PC-3 (cell line): Measurements from ENCODE around the gene PIK3C3. TPM values are rescaled to one million over a fixed set of nuclear protein-coding genes. Genes with fewer than 3 reads are reported as not detected.

ENCODE experiments used
- ATAC-seq: fragments of 200-7000 bp; cut with Tn5 transposase; 2 replicates; pipeline ENCODE4 v1.9.1; 2020; ENCODE audit warnings: mild to moderate bottlenecking, moderate library complexity
- BruUV-seq: library from RNA; stranded (reverse); fragments of 400-500 nt; replicated peaks from 2 replicates; lab custom pipeline; 2021; lab: Mats Ljungman, UMichigan
- CTCF ChIA-PET: fragments of 300-600 bp; sonication (Branson Sonifier 250); formaldehyde crosslinking; loops from one replicate; lab custom pipeline; 2022; ENCODE audit warnings: antibody characterized with exemption; lab: Charles Lee
- POLR2A ChIA-PET: fragments of 300-600 bp; sonication (Branson Sonifier 250); formaldehyde crosslinking; loops from one replicate; lab custom pipeline; 2022; ENCODE audit warnings: antibody characterized with exemption; ENCODE audit not compliant: unreplicated experiment; lab: Charles Lee
- DNase-seq: peaks from one replicate; pipeline ENCODE4 v3.0.0-alpha.2; 2015
- H2AFZ ChIP-seq: fragments of 300-600 bp; sonication (generic); 2 replicates; pipeline ENCODE4 v1.6.0; 2016; ENCODE audit warnings: antibody characterized with exemption, low read length
- H3F3A ChIP-seq: fragments of 300-600 bp; sonication (generic); one replicate; pipeline ENCODE4 v1.6.0; 2017; ENCODE audit warnings: antibody characterized with exemption, low read length, control low read depth, mild to moderate bottlenecking; ENCODE audit not compliant: unreplicated experiment
- H3K27ac ChIP-seq: fragments of 300-600 bp; sonication (generic); 2 replicates; pipeline ENCODE4 v1.5.1; 2016; ENCODE audit warnings: mild to moderate bottlenecking, low read length
- H3K27me3 ChIP-seq: fragments of 300-600 bp; sonication (generic); 2 replicates; pipeline ENCODE4 v1.6.1; 2016; ENCODE audit warnings: low read length, mixed read lengths
- H3K36me3 ChIP-seq: fragments of 300-600 bp; sonication (generic); 2 replicates; pipeline ENCODE4 v1.6.1; 2016; ENCODE audit warnings: low read depth, mixed run types, low read length, mixed read lengths
- H3K4me1 ChIP-seq: fragments of 300-600 bp; sonication (generic); 2 replicates; pipeline ENCODE4 v1.5.1; 2016; ENCODE audit warnings: low read length; ENCODE audit not compliant: insufficient read depth
- H3K4me2 ChIP-seq: fragments of 300-600 bp; sonication (generic); 2 replicates; pipeline ENCODE4 v1.6.0; 2016; ENCODE audit warnings: low read length
- H3K4me3 ChIP-seq: fragments of 300-600 bp; sonication (generic); 2 replicates; pipeline ENCODE4 v1.5.1; 2016; ENCODE audit warnings: mild to moderate bottlenecking, low read length, mixed read lengths
- H3K79me2 ChIP-seq: fragments of 300-600 bp; sonication (generic); 2 replicates; pipeline ENCODE4 v1.6.1; 2017; ENCODE audit warnings: low read length, mixed read lengths
- H3K9ac ChIP-seq: fragments of 300-600 bp; sonication (generic); 2 replicates; pipeline ENCODE4 v1.6.0; 2016; ENCODE audit warnings: mild to moderate bottlenecking, low read length
- H3K9me2 ChIP-seq: fragments of 300-600 bp; sonication (generic); replicated peaks from 2 replicates; pipeline ENCODE4 v1.6.1; 2016; ENCODE audit warnings: mixed run types, low read length, mixed read lengths
- H3K9me3 ChIP-seq: fragments of 300-600 bp; sonication (generic); 2 replicates; pipeline ENCODE4 v1.6.1; 2016; ENCODE audit warnings: low read length, mixed read lengths
- H4K20me1 ChIP-seq: fragments of 300-600 bp; sonication (generic); 2 replicates; pipeline ENCODE4 v1.6.1; 2016; ENCODE audit warnings: low read length, mixed read lengths
- EZH2 ChIP-seq: fragments of 300-600 bp; sonication (generic); IDR thresholded peaks from one replicate; pipeline ENCODE4 v1.6.1; 2017; ENCODE audit warnings: antibody characterized with exemption, mild to moderate bottlenecking, low read length; ENCODE audit not compliant: unreplicated experiment
- EZH2phosphoT487 ChIP-seq: fragments of 300-600 bp; sonication (generic); IDR thresholded peaks from 2 replicates; pipeline ENCODE4 v1.6.1; 2018; ENCODE audit warnings: mild to moderate bottlenecking, antibody characterized with exemption, low read length, borderline replicate concordance
- intact Hi-C: fragments of 100-400 bp; cut with micrococcal nuclease; formaldehyde crosslinking; loops from 2 replicates; pipeline ENCODE4 v1.9.0; 2023
- total RNA-seq: library from RNA; depleted of rRNA; stranded (reverse); fragments of >200 nt; gene quantifications from 2 replicates; pipeline ENCODE4 v1.2.3, GENCODE V29; 2014
- TF ChIP-seq, protein P1 (sequence below): fragments of 300-600 bp; sonication (generic); conservative IDR thresholded peaks from 2 replicates; pipeline ENCODE4 v1.5.1; 2017; ENCODE audit warnings: antibody characterized with exemption, low read depth, mild to moderate bottlenecking, low read length

The PIK3C3 gene
- total RNA-seq, 1 experiment from 2014 or later, result 25.9 TPM

DNA sequence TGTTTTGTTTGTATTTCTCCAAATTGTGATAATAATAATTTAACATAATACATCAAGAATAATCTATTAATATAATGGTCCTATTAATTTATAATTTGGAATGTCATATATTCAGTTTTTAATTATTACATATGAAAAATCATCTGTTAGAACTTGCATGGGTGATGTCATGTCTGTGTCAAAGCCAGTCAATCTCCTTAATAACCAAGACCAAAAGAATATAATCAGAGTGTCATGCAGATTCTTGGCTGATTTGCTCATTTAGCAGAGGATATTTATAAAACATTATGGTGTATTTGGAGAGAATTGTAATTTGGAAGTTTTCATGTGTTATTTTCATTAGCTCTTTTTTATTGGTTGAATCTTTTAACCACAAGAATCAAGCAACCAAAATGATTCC, 96.4 kb downstream of the PIK3C3 start:
- Histone ChIP-seq H3K27ac (no peak overlapping the region), H4K20me1 (no peaks in the 10 kb centered on the region), H2AFZ (no peak overlapping the region), H3K4me2 (no peak overlapping the region), H3K9ac (no peak overlapping the region), H3K9me3 (no peaks in the 10 kb centered on the region), H3K79me2 (no peaks in the 10 kb centered on the region), H3K4me1 (peaks cover 18% of the 10 kb centered on the region), H3K27me3 (no peaks in the 10 kb centered on the region), H3F3A (no peaks in the 10 kb centered on the region), H3K4me3 (no peak overlapping the region), H3K36me3 (no peaks in the 10 kb centered on the region), H3K9me2 (no peaks in the 10 kb centered on the region)
- ATAC-seq, result no peak
- no TSS peak for BruUV-seq
- TF ChIP-seq, protein P1, sequence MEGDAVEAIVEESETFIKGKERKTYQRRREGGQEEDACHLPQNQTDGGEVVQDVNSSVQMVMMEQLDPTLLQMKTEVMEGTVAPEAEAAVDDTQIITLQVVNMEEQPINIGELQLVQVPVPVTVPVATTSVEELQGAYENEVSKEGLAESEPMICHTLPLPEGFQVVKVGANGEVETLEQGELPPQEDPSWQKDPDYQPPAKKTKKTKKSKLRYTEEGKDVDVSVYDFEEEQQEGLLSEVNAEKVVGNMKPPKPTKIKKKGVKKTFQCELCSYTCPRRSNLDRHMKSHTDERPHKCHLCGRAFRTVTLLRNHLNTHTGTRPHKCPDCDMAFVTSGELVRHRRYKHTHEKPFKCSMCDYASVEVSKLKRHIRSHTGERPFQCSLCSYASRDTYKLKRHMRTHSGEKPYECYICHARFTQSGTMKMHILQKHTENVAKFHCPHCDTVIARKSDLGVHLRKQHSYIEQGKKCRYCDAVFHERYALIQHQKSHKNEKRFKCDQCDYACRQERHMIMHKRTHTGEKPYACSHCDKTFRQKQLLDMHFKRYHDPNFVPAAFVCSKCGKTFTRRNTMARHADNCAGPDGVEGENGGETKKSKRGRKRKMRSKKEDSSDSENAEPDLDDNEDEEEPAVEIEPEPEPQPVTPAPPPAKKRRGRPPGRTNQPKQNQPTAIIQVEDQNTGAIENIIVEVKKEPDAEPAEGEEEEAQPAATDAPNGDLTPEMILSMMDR, result no peak
- no peak for TF ChIP-seq EZH2
- no peak for TF ChIP-seq EZH2phosphoT487
- intact Hi-C loops, result loop anchor here (5.0 to 10.0 kb wide), 2 partner anchors 223 to 1221 kb away; no protein-coding TSS in a partner anchor
- DNase-seq, result no peak
- ChIA-PET POLR2A (no interaction called here), CTCF (interaction anchor here (0.6 to 1.5 kb wide), 3 partner anchors 24 to 63 kb away, joined by 3 to 4 read pairs (median 3); no protein-coding TSS in a partner anchor)

DNA sequence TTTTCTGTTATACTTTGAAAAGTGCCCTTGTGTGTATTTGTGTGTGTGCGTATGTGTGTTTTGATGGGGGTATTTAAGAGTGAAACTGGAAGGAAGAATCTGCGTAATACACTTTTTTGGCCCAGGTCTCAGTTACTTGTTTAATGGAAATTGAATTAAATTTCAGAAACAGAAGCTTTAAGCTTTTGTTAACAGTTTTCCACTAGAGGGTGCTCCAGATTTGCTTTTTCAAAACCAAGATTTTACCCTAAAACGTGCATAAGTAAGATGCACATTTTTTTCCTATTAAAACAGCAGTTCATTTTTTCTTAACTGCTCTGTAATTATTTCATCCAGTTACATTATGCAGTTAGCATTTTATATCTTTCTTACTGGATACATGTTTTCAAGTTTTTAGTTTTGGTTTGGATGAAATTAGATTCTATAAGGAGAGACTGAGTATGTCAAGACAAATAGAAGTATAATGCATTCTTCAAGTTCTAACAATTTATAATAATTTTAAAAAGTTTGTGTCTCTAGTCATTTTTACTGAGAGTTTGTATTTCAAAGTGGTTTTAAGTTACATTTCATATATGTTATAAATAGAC, 97.2 kb downstream of the PIK3C3 start:
- ChIA-PET CTCF (interaction anchor here (0.6 to 1.5 kb wide), 3 partner anchors 24 to 62 kb away, joined by 3 to 4 read pairs (median 3); no protein-coding TSS in a partner anchor), POLR2A (no interaction called here)
- Histone ChIP-seq H3K27me3 (no peaks in the 10 kb centered on the region), H3K9ac (no peak overlapping the region), H3K4me3 (no peak overlapping the region), H3K9me3 (no peaks in the 10 kb centered on the region), H4K20me1 (no peaks in the 10 kb centered on the region), H3K4me1 (peaks cover 16% of the 10 kb centered on the region), H3K9me2 (no peaks in the 10 kb centered on the region), H3K27ac (no peak overlapping the region), H3K79me2 (no peaks in the 10 kb centered on the region), H3K36me3 (no peaks in the 10 kb centered on the region), H2AFZ (no peak overlapping the region), H3F3A (no peaks in the 10 kb centered on the region), H3K4me2 (no peak overlapping the region)
- BruUV-seq, result no TSS peak
- DNase-seq (peak; percentile 4), ATAC-seq (no peak)
- TF ChIP-seq, protein P1, result peak; percentile 45
- TF ChIP-seq EZH2phosphoT487, result no peak
- intact Hi-C loops, result loop anchor here (2.0 to 10.0 kb wide), 4 partner anchors 61 to 1511 kb away; no protein-coding TSS in a partner anchor

DNA sequence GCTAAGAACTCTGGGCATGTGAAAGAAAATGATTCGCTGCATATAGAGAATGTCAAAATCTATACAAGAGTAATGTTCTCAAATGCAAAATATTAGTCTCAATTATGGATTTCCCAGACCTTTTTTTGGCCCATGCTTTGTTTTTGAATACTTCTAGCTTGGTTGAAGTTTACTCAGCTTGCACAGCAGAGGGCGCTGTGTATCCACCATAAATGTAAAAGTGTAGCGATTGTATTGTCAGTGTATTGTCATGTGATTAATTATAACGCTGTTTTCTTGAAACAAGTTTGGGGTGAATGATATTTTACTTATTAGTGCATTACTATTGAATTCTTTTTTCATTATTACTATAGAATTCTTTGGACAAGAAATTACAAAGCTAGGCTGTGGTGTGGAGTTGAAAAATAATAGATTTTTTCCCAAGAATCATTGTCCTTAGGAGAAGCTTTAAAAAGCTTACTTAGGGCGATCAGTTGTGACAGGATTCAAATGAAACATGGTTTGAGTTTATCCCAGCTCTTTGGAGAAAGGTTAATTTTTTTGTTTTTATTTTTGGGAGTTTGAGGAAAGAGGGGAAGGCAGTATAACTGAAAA, 98.3 kb downstream of the PIK3C3 start:
- Histone ChIP-seq H3K9ac (no peak overlapping the region), H3K79me2 (no peaks in the 10 kb centered on the region), H3F3A (no peaks in the 10 kb centered on the region), H3K27me3 (no peaks in the 10 kb centered on the region), H4K20me1 (no peaks in the 10 kb centered on the region), H3K9me2 (no peaks in the 10 kb centered on the region), H3K4me1 (peaks cover 6% of the 10 kb centered on the region), H3K4me3 (no peak overlapping the region), H3K4me2 (no peak overlapping the region), H3K27ac (no peak overlapping the region), H3K36me3 (no peaks in the 10 kb centered on the region), H2AFZ (no peak overlapping the region), H3K9me3 (no peaks in the 10 kb centered on the region)
- intact Hi-C loops, result loop anchor here (2.0 to 10.0 kb wide), 4 partner anchors 60 to 1510 kb away; no protein-coding TSS in a partner anchor
- POLR2A ChIA-PET, result no interaction called here
- peak; percentile 63 for ATAC-seq
- TF ChIP-seq EZH2phosphoT487 (no peak), EZH2 (no peak)
- TF ChIP-seq, protein P1, result peak; percentile 62
- BruUV-seq, result no TSS peak
- CTCF ChIA-PET, result interaction anchor here (0.5 to 1.0 kb wide), 4 partner anchors 25 to 1509 kb away, joined by 3 to 4 read pairs (median 3); no protein-coding TSS in a partner anchor
- peak; percentile 37 for DNase-seq
